ENCODE data around the gene JAZF1. TPM values are rescaled to one million over a fixed set of nuclear protein-coding genes. Genes with fewer than 3 reads are reported as not detected.
A peak's percentile ranks its signal among the peaks of the same experiment; 100 is the strongest.

Gene JAZF1
- total RNA-seq, 8 experiments from 2014 or later, result 6.5 to 68.8 (median 17.6) TPM

DNA sequence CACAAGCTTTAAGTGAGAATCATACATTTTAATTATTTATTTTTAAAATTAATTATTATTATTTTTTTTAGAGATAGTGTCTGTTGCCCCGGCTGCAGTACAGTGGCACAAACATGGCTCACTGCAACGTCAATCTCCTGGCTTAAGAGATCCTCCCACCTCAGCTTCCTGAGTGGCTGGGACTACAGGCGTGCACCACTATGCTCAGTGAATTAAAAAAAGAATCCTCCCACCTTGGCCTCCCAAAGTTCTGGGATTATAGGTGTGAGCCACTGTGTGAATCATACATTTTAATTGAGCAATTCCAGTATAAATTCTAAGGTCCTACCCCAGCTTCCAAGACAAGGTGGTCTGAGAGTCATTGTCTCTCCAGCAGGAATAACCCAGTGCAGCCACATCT is 172.4 kb downstream of the JAZF1 start:
- WGBS, 10 experiments, result 43 to 100% (median 83%) methylated on average over 1 to 3 of the region's 3 CpGs; no CpG with 5 or more reads in 3 of the 10 experiments
- in situ Hi-C loops (cut with MboI; ENCODE audit: low pct_unique_long_range_greater_than_20kb in 2 of 9, low sequenced_read_pairs in 9 of 9, unreplicated experiment in 9 of 9), result loop anchor here in 1 of 9 experiments (25.0 kb wide), 1 partner anchor 796 kb away; the partner anchor contains the start of gene HOXA13
- no peak overlapping the region for H3K4me3 ChIP-seq
- peaks cover 0 to 9% of the 10 kb centered on the region in 2 donors for H3K4me1 ChIP-seq (replicated peaks in 1 of 2)
- no peak for ATAC-seq (replicated peaks in 6 of 8)
- no peak overlapping the region for H3K27ac ChIP-seq

DNA sequence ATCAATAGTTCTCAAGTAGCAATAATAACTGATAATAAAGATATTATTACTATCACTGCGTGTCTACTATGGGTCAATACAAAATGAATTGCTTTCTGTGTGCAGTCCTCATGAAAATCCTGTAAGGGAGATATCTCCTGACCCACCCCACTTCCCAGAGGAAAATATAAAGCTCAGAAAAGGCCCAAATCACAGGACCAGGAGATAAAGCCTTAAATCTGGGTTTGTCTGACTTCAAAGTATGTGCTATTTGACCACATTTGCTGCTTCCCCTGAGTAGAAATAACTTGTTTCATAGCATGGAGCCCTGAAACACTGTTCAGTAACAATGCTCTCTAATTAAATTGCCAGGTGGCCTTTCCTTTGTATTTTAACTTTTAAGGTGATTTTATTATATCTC is 174.1 kb downstream of the JAZF1 start:
- 67 to 100% (median 90%) methylated on average over 1 of the region's 1 CpG; no CpG with 5 or more reads in 2 of the 10 experiments for WGBS, 10 experiments

DNA sequence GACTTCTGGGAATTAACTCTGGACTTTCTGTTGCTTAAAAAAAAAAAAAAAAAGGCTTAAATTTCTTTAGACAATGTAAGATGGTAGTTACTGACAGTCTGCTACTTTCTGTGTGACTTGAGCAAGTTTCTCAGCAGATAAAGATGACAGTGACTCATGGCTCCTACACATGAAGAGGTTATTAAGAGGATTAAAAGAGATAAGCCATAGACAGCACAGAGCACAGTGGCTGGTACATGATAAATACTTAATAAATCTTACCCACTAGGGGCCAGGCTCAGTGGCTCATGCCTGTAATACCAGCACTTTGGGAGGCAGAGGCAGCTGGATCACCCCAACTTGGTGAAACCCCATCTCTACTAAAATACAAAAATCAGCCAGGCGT is 174.8 kb downstream of the JAZF1 start:
- H3K27ac ChIP-seq, result no peak overlapping the region
- H3K4me3 ChIP-seq, result no peak overlapping the region
- peak in 1 of 8 experiments; percentile 50 for ATAC-seq (replicated peaks in 6 of 8)
- in situ Hi-C loops (cut with MboI; ENCODE audit: low pct_unique_long_range_greater_than_20kb in 2 of 9, low sequenced_read_pairs in 9 of 9, unreplicated experiment in 9 of 9), result loop anchor here in 1 of 9 experiments (25.0 kb wide), 1 partner anchor 794 kb away; the partner anchor contains the start of gene HOXA13
- H3K4me1 ChIP-seq (replicated peaks in 1 of 2), result no peaks in the 10 kb centered on the region
- 80 to 100% (median 100%) methylated on average over 1 of the region's 1 CpG; no CpG with 5 or more reads in 4 of the 10 experiments for WGBS, 10 experiments

More for the DNA sequence above, 174.1 kb downstream of the JAZF1 start:
- Histone ChIP-seq H3K4me1 (replicated peaks in 1 of 2) (peaks cover 0 to 1% of the 10 kb centered on the region in 2 donors), H3K27ac (no peak overlapping the region), H3K4me3 (no peak overlapping the region)
- in situ Hi-C loops (cut with MboI; ENCODE audit: low pct_unique_long_range_greater_than_20kb in 2 of 9, low sequenced_read_pairs in 9 of 9, unreplicated experiment in 9 of 9), result loop anchor here in 1 of 9 experiments (25.0 kb wide), 1 partner anchor 794 kb away; the partner anchor contains the start of gene HOXA13
- ATAC-seq (replicated peaks in 6 of 8), result no peak

DNA sequence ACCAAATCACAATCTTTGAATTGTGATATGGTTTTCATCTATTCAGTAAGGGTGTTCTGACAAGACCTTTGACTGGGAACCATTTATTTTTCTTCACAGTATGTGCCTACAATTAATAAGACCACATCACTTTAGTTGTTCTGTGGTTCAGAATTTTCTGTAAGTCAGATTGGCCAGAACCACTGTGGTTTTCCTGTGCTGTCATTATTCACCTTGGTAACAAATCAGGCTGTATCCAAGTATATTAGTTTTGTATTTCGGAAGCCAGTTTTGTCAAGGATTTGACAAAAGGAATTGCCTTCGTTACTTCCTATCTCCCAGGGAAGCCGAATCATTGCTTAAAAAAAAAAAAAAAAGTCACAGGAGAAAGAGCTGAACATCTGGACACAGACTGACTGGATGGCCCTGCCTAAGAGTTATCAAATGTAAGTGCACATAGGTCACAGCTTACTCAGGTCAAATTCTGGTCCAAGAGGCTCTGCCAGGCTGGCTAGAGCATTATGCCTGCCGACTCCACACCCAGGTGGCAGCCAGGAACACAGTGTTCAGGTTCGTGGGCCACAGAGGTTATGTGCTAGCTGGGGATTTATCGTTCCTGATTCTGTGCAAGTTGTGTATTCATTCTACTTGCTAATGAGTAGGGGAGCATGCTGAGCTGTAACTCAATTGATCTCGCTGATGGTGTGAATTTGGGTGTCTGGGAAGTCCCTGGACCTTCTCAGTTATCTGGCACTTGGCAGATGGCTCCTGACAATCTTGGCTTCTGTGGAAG is 175.3 kb downstream of the JAZF1 start:
- no peak overlapping the region for H3K4me3 ChIP-seq
- WGBS, 10 experiments, result 6 to 100% (median 57%) methylated on average over 1 to 7 of the region's 7 CpGs; no CpG with 5 or more reads in 1 of the 10 experiments

DNA sequence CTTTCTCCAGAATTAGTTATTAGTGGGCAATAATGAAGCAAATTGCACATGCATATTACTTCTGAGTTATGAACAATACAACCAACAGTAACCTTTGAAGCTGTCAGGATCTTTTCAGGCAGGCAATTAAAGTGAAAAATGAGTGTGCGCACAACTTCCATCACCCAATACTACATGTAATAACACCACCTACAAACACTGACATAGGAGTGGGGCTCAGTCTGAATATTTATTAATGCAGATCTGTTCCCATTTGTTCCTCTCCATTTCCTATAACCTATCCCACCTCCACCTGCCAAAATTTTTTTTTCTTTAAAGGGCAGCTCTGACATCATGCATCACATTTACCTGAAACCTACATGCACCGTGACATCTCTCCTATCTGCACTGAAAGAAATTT is 177.2 kb downstream of the JAZF1 start:
- Histone ChIP-seq H3K27ac (no peak overlapping the region), H3K4me3 (no peak overlapping the region), H3K4me1 (replicated peaks in 1 of 2) (no peaks in the 10 kb centered on the region)
- ATAC-seq (replicated peaks in 6 of 8), result no peak
- WGBS, 10 experiments, result 90 to 100% (median 100%) methylated on average over 1 to 2 of the region's 2 CpGs; no CpG with 5 or more reads in 1 of the 10 experiments
- in situ Hi-C loops (cut with MboI; ENCODE audit: low pct_unique_long_range_greater_than_20kb in 2 of 9, low sequenced_read_pairs in 9 of 9, unreplicated experiment in 9 of 9), result loop anchor here in 1 of 9 experiments (25.0 kb wide), 1 partner anchor 791 kb away; the partner anchor contains the start of gene HOXA13

More for the DNA sequence above, 175.3 kb downstream of the JAZF1 start:
- in situ Hi-C loops (cut with MboI; ENCODE audit: low pct_unique_long_range_greater_than_20kb in 2 of 9, low sequenced_read_pairs in 9 of 9, unreplicated experiment in 9 of 9), result loop anchor here in 1 of 9 experiments (25.0 kb wide), 1 partner anchor 793 kb away; the partner anchor contains the start of gene HOXA13
- Histone ChIP-seq H3K27ac (no peak overlapping the region), H3K4me1 (replicated peaks in 1 of 2) (no peaks in the 10 kb centered on the region)
- peak in 3 of 8 experiments; percentile 18 to 85 (median 76) for ATAC-seq (replicated peaks in 6 of 8)

DNA sequence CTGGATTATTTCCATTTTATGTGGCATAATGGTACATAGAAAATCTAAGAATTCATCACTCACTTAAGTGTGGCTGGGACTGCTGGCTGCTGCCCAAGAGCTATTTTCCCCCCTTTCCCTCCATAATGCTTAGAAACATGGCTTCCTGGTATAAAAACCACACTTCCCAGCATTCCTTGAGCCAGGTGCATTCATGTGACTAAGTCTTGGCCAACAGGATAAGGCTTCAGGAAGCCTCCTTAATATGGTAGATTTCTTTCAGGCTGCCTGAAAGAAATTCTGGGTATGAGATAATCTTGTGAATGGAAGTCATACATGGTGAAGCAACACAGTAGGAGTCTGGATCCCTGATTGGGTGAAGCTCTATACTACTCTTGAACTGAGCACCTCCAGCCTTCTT is 178.0 kb downstream of the JAZF1 start:
- in situ Hi-C loops (cut with MboI; ENCODE audit: low pct_unique_long_range_greater_than_20kb in 2 of 9, low sequenced_read_pairs in 9 of 9, unreplicated experiment in 9 of 9), result loop anchor here in 1 of 9 experiments (25.0 kb wide), 1 partner anchor 790 kb away; the partner anchor contains the start of gene HOXA13
- no peak overlapping the region for H3K27ac ChIP-seq
- no peak overlapping the region for H3K4me3 ChIP-seq
- H3K4me1 ChIP-seq (replicated peaks in 1 of 2), result no peaks in the 10 kb centered on the region
- ATAC-seq (replicated peaks in 6 of 8), result peak in 2 of 8 experiments; percentile 27 to 38

DNA sequence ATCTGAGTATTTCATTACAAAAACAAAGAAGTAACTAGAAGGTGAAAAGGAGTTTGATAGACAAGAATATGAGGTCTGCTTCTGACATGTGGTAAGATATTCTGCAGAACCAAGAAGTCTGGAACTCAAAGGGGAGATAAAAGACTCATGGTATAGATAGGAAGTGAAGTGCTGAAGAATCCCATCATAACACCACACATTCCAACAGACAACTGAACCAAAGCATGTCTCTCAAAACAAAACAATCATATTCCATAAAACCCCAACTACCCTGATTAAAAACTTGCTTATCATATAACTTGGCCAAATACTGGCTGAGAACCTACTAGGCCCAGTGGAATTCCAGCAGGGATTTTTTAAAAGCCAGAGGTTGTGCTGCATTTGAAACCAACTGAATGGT is 178.7 kb downstream of the JAZF1 start:
- no peak overlapping the region for H3K4me3 ChIP-seq
- ATAC-seq (replicated peaks in 6 of 8), result no peak
- H3K4me1 ChIP-seq (replicated peaks in 1 of 2), result no peaks in the 10 kb centered on the region
- in situ Hi-C loops (cut with MboI; ENCODE audit: low pct_unique_long_range_greater_than_20kb in 2 of 9, low sequenced_read_pairs in 9 of 9, unreplicated experiment in 9 of 9), result loop anchor here in 1 of 9 experiments (25.0 kb wide), 1 partner anchor 790 kb away; the partner anchor contains the start of gene HOXA13
- no peak overlapping the region for H3K27ac ChIP-seq

DNA sequence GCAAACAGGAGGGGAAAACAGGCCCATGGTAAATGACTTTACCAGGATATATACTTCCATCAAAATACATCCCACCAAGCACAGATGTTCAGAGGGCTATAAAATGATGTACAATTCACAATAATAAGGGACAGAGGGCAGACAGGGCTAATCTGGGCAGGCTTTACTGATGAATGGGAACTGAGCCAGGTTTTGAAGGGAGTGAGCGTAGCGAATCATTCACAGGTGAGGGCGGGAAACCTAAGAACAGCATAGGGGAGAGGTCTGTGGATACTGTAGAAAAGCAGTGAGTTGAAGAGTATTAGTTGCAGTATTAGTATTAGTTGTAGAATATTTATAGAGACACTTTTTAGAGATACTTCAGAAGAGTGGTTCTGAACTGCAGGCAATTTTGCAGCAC is 180.8 kb downstream of the JAZF1 start:
- Histone ChIP-seq H3K4me3 (no peak overlapping the region), H3K4me1 (replicated peaks in 1 of 2) (peaks cover 1% of the 10 kb centered on the region in 2 donors), H3K27ac (no peak overlapping the region)
- in situ Hi-C loops (cut with MboI; ENCODE audit: low pct_unique_long_range_greater_than_20kb in 2 of 9, low sequenced_read_pairs in 9 of 9, unreplicated experiment in 9 of 9), result loop anchor here in 1 of 9 experiments (25.0 kb wide), 1 partner anchor 788 kb away; the partner anchor contains the start of gene HOXA13
- 82 to 93% (median 87%) methylated on average over 3 of the region's 3 CpGs; no CpG with 5 or more reads in 6 of the 10 experiments for WGBS, 10 experiments
- ATAC-seq (replicated peaks in 6 of 8), result no peak

DNA sequence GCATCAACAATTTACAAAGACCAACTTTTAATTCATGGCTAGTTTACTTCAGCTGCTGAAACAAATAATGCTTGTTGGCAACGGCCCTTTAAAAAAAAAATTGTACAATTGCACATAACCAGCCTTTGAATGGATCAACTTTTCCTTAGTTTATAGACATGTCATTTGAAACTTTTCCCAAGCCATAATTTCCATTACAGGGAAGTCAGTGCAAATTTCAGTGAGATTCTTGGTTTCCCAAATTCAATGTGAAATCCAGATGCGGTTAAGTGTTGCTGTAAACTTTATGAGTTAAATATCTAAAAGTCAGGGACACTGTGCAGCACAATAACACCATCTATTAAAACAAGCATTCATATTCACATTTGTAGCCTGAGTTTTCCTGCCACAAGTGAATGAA is 182.2 kb downstream of the JAZF1 start:
- Histone ChIP-seq H3K27ac (no peak overlapping the region), H3K4me1 (replicated peaks in 1 of 2) (peaks cover 2 to 8% of the 10 kb centered on the region in 2 donors), H3K4me3 (no peak overlapping the region)
- in situ Hi-C loops (cut with MboI; ENCODE audit: low pct_unique_long_range_greater_than_20kb in 2 of 9, low sequenced_read_pairs in 9 of 9, unreplicated experiment in 9 of 9), result no loop called here
- WGBS, 10 experiments, result 36 to 83% (median 71%) methylated on average over 1 to 2 of the region's 2 CpGs; no CpG with 5 or more reads in 1 of the 10 experiments
- ATAC-seq (replicated peaks in 6 of 8), result peak in 1 of 8 experiments; percentile 62

DNA sequence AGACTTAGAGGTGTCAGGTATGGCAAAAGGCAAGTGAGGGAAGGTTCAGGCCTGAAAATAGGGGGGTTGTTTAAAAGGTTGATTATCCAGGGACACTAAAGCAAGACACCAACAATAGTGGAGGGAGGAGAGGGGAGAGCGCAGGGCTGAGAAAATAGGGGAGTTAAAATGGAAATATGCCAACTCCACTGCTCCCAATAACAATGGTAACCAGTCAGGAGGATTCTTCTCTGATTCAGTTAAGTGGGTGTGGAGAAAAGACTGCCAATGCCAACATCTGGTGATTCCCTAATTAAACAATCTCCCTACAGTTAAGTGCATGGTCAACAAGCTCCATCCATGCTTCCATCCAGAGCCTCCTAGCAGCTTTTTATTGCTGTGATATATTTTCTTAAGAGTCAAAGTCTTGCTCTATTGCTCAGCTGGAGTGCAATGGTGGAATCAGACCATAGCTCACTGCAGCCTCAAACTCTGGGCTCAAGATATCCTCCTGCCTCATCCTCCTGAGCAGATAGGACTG is 183.3 kb downstream of the JAZF1 start:
- Histone ChIP-seq H3K4me1 (replicated peaks in 1 of 2) (peaks cover 2 to 10% of the 10 kb centered on the region in 2 donors), H3K4me3 (no peak overlapping the region), H3K27ac (no peak overlapping the region)
- ATAC-seq (replicated peaks in 6 of 8), result peak in 1 of 8 experiments; percentile 37
- in situ Hi-C loops (cut with MboI; ENCODE audit: low pct_unique_long_range_greater_than_20kb in 2 of 9, low sequenced_read_pairs in 9 of 9, unreplicated experiment in 9 of 9), result no loop called here
- WGBS, 10 experiments, result 100% methylated on average over 1 of the region's 1 CpG; no CpG with 5 or more reads in 6 of the 10 experiments

DNA sequence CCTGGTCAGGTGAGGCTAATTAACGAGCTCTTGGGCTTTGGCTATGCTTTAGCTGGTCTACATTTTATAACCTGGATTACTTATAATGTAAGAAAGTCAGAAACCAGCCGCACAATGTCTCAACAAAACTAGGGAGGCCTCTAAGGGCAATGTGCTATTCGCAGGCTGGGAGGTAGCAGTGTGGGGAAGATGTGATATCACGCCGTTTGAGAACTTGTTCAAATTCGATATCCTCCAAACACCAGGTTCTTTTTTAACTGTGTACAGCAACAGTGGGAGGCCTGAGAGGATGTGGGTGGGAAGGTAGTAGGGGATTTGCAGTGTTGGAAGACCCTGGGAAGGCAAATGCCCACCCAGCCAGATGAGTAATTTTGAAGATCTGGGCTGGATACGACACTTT is 184.5 kb downstream of the JAZF1 start:
- 83 to 100% (median 93%) methylated on average over 1 to 7 of the region's 7 CpGs; no CpG with 5 or more reads in 4 of the 10 experiments for WGBS, 10 experiments
- H3K4me3 ChIP-seq, result no peak overlapping the region
- H3K27ac ChIP-seq, result no peak overlapping the region
- ATAC-seq (replicated peaks in 6 of 8), result no peak
- H3K4me1 ChIP-seq (replicated peaks in 1 of 2), result peaks cover 2 to 19% of the 10 kb centered on the region in 2 donors
- in situ Hi-C loops (cut with MboI; ENCODE audit: low pct_unique_long_range_greater_than_20kb in 2 of 9, low sequenced_read_pairs in 9 of 9, unreplicated experiment in 9 of 9), result no loop called here

DNA sequence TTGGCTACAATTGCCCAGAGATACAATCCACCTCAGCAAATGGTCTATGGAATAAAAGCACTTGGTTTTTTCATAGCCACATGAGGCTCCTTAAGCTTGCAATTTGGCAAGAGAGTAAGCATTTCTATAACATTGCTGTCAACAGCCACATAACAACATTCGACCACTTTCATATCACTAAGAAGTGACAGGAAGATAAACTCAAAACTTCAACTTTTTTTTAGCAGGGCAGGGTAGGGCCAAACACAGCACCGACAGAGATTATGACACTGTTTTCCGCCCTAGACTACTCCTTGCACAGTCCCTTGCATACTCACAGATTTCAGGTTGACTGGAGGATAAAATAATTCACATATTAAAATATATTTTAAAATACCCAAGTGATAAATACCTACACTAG is 185.4 kb downstream of the JAZF1 start:
- Histone ChIP-seq H3K4me3 (no peak overlapping the region), H3K4me1 (replicated peaks in 1 of 2) (peaks cover 2 to 19% of the 10 kb centered on the region in 2 donors), H3K27ac (no peak overlapping the region)
- 60 to 91% (median 80%) methylated on average over 1 to 3 of the region's 3 CpGs; no CpG with 5 or more reads in 4 of the 10 experiments for WGBS, 10 experiments
- in situ Hi-C loops (cut with MboI; ENCODE audit: low pct_unique_long_range_greater_than_20kb in 2 of 9, low sequenced_read_pairs in 9 of 9, unreplicated experiment in 9 of 9), result no loop called here
- ATAC-seq (replicated peaks in 6 of 8), result no peak

DNA sequence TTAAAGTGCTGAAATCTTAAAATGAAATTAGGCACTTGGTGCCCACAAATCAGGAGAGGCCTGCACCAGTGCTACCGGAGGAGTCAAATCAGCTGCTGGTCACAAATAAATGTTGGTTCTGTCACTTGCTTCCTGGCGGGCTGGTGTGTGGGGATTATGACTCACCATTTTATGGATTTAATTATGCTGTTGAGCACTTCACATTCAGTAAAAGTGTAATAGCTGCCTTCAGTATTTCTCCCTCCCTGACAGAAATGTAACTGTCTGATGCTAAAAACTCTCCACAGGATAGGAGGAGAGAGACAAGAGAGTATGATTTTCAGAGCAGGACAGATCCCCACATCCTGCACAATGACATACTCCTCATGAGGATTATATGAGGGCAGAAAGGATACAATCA is 186.0 kb downstream of the JAZF1 start:
- peak; percentile 52 to 97 (median 86) for ATAC-seq (replicated peaks in 6 of 8)
- Histone ChIP-seq H3K4me1 (replicated peaks in 1 of 2) (peaks cover 2 to 19% of the 10 kb centered on the region in 2 donors), H3K27ac (no peak overlapping the region), H3K4me3 (no peak overlapping the region)
- WGBS, 10 experiments, result 0 to 93% (median 46%) methylated on average over 1 to 2 of the region's 2 CpGs; no CpG with 5 or more reads in 2 of the 10 experiments
- in situ Hi-C loops (cut with MboI; ENCODE audit: low pct_unique_long_range_greater_than_20kb in 2 of 9, low sequenced_read_pairs in 9 of 9, unreplicated experiment in 9 of 9), result no loop called here
